GM20000 (cell line): ENCODE measurements around the gene EID2.
A peak's percentile ranks its signal among the peaks of the same experiment; 100 is the strongest.

Experiments used
- DNase-seq: peaks from one replicate; pipeline ENCODE4 v3.0.0; 2012; ENCODE audit warnings: low spot score
- TF ChIP-seq, protein P1 (sequence below): IDR thresholded peaks from 2 replicates; pipeline ENCODE4 v1.5.1; 2012; ENCODE audit warnings: mild to moderate bottlenecking, control low read depth; ENCODE audit errors: extremely low read depth, missing control alignments

Gene EID2

DNA sequence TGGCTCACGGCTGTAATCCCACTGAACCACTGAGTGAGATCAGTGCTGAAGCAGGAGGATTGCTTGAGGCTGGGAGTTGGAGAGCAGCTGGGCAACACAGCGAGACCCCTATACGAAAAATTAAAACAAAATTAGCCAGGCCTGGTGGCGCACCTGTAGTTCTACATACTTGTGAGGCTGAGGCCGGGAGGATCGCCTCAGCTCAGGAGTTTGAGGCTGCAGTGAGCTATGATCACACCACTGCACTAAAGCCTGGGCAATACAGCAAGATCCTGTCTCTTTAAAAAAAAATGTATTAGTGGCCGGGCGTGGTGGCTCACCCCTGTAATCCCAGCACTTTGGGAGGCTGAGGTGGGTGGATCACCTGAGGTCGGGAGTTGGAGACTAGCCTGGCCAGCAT is 31.3 kb downstream of the EID2 start:
- TF ChIP-seq, protein P1, sequence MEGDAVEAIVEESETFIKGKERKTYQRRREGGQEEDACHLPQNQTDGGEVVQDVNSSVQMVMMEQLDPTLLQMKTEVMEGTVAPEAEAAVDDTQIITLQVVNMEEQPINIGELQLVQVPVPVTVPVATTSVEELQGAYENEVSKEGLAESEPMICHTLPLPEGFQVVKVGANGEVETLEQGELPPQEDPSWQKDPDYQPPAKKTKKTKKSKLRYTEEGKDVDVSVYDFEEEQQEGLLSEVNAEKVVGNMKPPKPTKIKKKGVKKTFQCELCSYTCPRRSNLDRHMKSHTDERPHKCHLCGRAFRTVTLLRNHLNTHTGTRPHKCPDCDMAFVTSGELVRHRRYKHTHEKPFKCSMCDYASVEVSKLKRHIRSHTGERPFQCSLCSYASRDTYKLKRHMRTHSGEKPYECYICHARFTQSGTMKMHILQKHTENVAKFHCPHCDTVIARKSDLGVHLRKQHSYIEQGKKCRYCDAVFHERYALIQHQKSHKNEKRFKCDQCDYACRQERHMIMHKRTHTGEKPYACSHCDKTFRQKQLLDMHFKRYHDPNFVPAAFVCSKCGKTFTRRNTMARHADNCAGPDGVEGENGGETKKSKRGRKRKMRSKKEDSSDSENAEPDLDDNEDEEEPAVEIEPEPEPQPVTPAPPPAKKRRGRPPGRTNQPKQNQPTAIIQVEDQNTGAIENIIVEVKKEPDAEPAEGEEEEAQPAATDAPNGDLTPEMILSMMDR = no peak
- no peak for DNase-seq

DNA sequence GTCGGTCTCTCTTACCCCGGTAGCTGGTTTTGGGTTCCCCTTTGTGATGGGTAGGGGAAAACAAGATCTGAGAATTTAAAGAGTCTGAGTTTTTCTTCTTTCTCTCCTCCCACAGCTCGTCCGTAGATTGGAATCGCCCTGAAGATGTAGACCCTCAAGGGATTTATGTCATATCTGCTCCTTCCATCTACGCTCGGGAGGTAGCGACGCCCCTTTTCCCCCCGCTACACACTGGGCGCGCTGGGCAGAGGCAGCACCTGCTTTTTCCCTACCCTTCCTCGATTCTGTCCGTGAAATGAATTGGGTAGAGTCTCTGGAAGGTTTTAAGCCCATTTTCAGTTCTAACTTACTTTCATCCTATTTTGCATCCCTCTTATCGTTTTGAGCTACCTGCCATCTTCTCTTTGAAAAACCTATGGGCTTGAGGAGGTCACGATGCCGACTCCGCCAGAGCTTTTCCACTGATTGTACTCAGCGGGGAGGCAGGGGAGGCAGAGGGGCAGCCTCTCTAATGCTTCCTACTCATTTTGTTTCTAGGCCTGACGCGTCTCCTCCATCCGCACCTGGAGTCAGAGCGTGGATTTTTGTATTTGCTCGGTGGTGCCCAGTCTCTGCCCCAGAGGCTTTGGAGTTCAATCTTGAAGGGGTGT is 32.1 kb downstream of the EID2 start:
- TF ChIP-seq, protein P1 = no peak
- DNase-seq = no peak

DNA sequence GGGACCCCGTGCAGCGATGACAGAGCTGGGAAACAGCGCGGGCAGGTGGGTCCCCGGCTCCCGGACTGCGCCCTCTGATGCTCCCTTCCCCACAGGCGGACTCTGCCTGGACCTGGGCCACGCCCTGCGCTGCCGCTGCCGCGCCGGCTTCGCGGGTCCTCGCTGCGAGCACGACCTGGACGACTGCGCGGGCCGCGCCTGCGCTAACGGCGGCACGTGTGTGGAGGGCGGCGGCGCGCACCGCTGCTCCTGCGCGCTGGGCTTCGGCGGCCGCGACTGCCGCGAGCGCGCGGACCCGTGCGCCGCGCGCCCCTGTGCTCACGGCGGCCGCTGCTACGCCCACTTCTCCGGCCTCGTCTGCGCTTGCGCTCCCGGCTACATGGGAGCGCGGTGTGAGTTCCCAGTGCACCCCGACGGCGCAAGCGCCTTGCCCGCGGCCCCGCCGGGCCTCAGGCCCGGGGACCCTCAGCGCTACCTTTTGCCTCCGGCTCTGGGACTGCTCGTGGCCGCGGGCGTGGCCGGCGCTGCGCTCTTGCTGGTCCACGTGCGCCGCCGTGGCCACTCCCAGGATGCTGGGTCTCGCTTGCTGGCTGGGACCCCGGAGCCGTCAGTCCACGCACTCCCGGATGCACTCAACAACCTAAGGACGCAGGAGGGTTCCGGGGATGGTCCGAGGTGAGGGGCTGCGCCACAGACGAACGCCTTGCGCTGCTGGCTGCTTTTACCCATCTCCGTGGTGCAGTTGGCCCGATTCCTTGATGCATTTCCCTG is 32.8 kb downstream of the EID2 start:
- DNase-seq = peak; percentile 92
- TF ChIP-seq, protein P1 = no peak

DNA sequence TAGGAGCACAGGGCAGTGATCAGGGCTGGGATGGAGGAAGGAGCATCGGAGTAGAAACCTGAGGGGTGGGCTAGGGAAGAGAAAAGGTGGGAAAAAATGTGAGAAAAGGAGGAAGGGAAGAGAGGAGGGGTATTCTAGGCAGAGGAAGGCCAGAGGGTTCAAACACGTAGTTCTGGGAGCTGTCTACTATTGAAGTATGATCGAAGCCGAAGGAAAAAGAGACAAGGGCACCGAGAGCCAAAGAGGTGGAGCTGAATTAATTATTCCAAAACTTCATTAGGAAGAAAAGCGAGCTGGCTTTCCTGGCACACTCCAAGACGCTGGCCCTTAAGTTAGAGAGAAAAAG is 33.4 kb downstream of the EID2 start:
- DNase-seq = no peak
- TF ChIP-seq, protein P1 = no peak

DNA sequence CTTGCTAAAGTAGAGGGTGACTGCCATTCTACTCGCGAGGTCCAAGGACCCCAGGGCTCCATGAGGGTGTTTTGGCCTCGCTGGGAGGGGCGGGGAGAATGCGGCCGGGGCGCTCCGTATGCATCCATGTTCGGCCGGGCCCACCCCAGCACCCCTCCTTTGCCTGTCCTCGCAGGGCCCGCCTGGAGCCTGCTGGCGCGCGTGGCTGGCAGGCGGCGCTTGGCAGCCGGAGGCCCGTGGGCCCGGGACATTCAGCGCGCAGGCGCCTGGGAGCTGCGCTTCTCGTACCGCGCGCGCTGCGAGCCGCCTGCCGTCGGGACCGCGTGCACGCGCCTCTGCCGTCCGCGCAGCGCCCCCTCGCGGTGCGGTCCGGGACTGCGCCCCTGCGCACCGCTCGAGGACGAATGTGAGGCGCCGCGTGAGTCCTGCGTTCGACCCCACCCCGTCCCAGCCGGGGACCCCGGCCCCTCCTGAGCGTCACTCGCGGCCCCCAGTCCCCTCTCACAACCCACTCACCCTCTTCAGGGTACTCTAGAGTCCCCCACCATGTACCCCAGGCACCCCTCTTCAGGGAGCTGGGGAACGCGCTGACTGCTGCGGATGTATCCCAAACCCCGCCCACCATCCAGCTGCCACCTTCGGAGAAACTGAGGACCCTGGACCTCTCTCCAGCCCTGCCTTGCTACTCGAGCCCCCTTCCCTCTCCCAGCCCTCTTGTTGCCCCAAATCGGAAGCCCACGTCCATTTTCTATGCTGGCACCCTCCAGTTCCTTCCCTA is 37.1 kb downstream of the EID2 start:
- TF ChIP-seq, protein P1 = peak; percentile 93
- peak; percentile 94 for DNase-seq

DNA sequence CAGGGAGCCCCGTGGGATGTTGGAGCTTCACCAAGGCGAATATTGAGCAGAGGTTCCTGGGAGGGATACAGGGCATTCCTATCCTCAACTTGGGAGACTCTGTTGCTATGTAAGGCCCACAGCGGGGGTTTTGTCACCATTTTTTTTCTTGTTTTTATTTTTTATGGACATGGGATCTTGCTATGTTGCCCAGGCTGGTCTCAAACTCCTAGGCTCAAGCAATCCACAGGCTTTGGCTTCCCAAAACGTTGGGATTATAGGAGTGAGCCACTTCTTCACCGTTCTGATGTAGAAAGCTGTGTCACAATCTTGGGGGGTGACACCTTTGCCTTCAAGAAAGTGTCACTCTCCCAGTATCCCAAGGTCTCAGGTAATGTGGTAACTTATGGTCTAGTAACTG is 38.6 kb downstream of the EID2 start:
- TF ChIP-seq, protein P1 = no peak
- DNase-seq = no peak

DNA sequence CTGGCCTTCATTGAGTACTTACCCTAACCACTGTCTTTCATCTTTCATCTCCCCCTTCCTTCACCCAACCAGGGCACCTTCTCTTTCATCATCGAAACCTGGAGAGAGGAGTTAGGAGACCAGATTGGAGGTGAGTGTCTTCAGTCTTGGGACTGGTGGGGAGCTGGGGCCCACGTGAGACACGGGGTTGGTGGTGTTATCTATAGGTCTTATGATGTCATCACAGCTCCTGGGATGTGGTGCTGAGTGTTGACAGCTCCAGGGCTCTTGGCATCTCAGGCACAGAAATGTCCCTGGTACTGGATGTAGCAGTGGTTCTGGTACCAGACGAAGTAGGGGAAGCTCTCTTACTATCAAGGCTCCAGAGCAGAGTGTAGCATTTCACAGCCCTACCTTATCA is 39.4 kb downstream of the EID2 start:
- no peak for DNase-seq
- TF ChIP-seq, protein P1 = no peak
